IMR-90 (cell line): ENCODE data around the gene CTF1.

Source experiments
- CTCF ChIP-seq: conservative IDR thresholded peaks from 2 replicates; pipeline ENCODE4 v1.5.1; 2012; ENCODE audit warnings: mild to moderate bottlenecking, low read depth, low read length, improper control_type of control experiment
- RAD21 ChIP-seq: IDR thresholded peaks from 2 replicates; pipeline ENCODE4 v1.6.1; 2012; ENCODE audit warnings: low read length, improper control_type of control experiment
- RFX5 ChIP-seq: IDR thresholded peaks from 2 replicates; pipeline ENCODE4 v1.8.0; 2012; ENCODE audit warnings: low read depth, mild to moderate bottlenecking, low read length, moderate library complexity

- TF ChIP-seq CTCF = no peak
- TF ChIP-seq RFX5 = no peak
- TF ChIP-seq RAD21 = no peak
Measured at GRCh38 chr16:30925995-30926811, 29.8 kb downstream of the CTF1 start.
